IMR-90 (cell line): ENCODE measurements around the gene FNDC3B. TPM values are rescaled to one million over a fixed set of nuclear protein-coding genes. Genes with fewer than 3 reads are reported as not detected.

Experiments
- ATAC-seq: fragments of 200-7000 bp; cut with Tn5 transposase; 2 replicates; pipeline ENCODE4 v1.9.1; 2020; ENCODE audit warnings: low read depth, mild to moderate bottlenecking, moderate library complexity
- BruUV-seq: library from RNA; stranded (reverse); fragments of 400-500 nt; replicated peaks from 2 replicates; lab custom pipeline; 2021; lab: Mats Ljungman, UMichigan
- CTCF ChIA-PET: fragments of 300-600 bp; formaldehyde crosslinking; extraction: SDS; loops from one replicate; lab custom pipeline; 2021; ENCODE audit warnings: antibody characterized with exemption; lab: Yijun Ruan, JAX
- POLR2A ChIA-PET: fragments of 300-600 bp; sonication (Branson Sonifier 250); formaldehyde crosslinking; loops from one replicate; lab custom pipeline; 2022; ENCODE audit warnings: antibody characterized with exemption; ENCODE audit not compliant: unreplicated experiment; lab: Charles Lee
- DNase-seq: peaks from one replicate; pipeline ENCODE4 v3.0.0; 2013
- H2AFZ ChIP-seq: replicated peaks from 2 replicates; pipeline ENCODE3; 2013; ENCODE audit warnings: low read length, mild to moderate bottlenecking; ENCODE audit not compliant: poor library complexity
- H2AK5ac ChIP-seq: 2 replicates; pipeline ENCODE4 v1.6.1; 2013; ENCODE audit warnings: low read depth, low read length, inconsistent platforms
- H2AK9ac ChIP-seq: replicated peaks from 2 replicates; pipeline ENCODE3; 2013; ENCODE audit warnings: mild to moderate bottlenecking, low read depth, low read length, moderate library complexity; ENCODE audit not compliant: poor library complexity
- H2BK120ac ChIP-seq: 2 replicates; pipeline ENCODE4 v1.6.1; 2013; ENCODE audit warnings: low read depth, low read length, inconsistent platforms
- H2BK15ac ChIP-seq: 3 replicates; pipeline ENCODE4 v1.6.1; 2013; ENCODE audit warnings: low read depth, low read length, inconsistent platforms
- H2BK20ac ChIP-seq: 2 replicates; pipeline ENCODE4 v1.6.1; 2013; ENCODE audit warnings: low read depth, mild to moderate bottlenecking, inconsistent platforms, low read length, moderate library complexity
- H2BK5ac ChIP-seq: 2 replicates; pipeline ENCODE4 v1.6.1; 2013; ENCODE audit warnings: mild to moderate bottlenecking, low read depth, low read length, inconsistent platforms; ENCODE audit not compliant: poor library complexity, severe bottlenecking
- H3K14ac ChIP-seq: replicated peaks from 2 replicates; pipeline ENCODE4 v1.6.1; 2013; ENCODE audit warnings: low read depth, low read length, inconsistent platforms
- H3K18ac ChIP-seq: 2 replicates; pipeline ENCODE4 v1.6.1; 2013; ENCODE audit warnings: low read depth, low read length, control low read depth
- H3K23ac ChIP-seq: 2 replicates; pipeline ENCODE4 v1.6.1; 2013; ENCODE audit warnings: low read depth, low read length, inconsistent platforms
- H3K27ac ChIP-seq: 2 replicates; pipeline ENCODE4 v1.5.1; 2013; ENCODE audit warnings: mild to moderate bottlenecking, control low read depth, low read length; ENCODE audit not compliant: insufficient read depth
- H3K27me3 ChIP-seq: 2 replicates; pipeline ENCODE4 v1.6.1; 2013; ENCODE audit warnings: low read length; ENCODE audit not compliant: control insufficient read depth, insufficient read depth
- H3K36me3 ChIP-seq: 2 replicates; pipeline ENCODE4 v1.6.1; 2013; ENCODE audit warnings: low read length, mixed read lengths; ENCODE audit not compliant: control insufficient read depth, insufficient read depth
- H3K4ac ChIP-seq: 2 replicates; pipeline ENCODE4 v1.6.1; 2013; ENCODE audit warnings: low read depth, low read length, inconsistent platforms
- H3K4me1 ChIP-seq: 2 replicates; pipeline ENCODE4 v1.6.1; 2013; ENCODE audit warnings: low read length, mixed read lengths; ENCODE audit not compliant: control insufficient read depth, insufficient read depth
- H3K4me2 ChIP-seq: 2 replicates; pipeline ENCODE4 v1.6.1; 2013; ENCODE audit warnings: low read depth, mild to moderate bottlenecking, control low read depth, low read length, moderate library complexity
- H3K4me3 ChIP-seq: 2 replicates; pipeline ENCODE4 v1.5.1; 2013; ENCODE audit warnings: low read depth, mild to moderate bottlenecking, control low read depth, low read length, moderate library complexity; ENCODE audit not compliant: insufficient read depth
- H3K56ac ChIP-seq: 2 replicates; pipeline ENCODE4 v1.6.1; 2013; ENCODE audit warnings: low read length, inconsistent platforms; ENCODE audit not compliant: insufficient read depth; ENCODE audit errors: extremely low read depth
- H3K79me1 ChIP-seq, 2 experiments: 2 replicates each; pipeline ENCODE4 v1.6.1; 2013; ENCODE audit warnings: low read length in 2 of 2, inconsistent platforms in 1 of 2, low read depth in 1 of 2
- H3K9ac ChIP-seq: 2 replicates; pipeline ENCODE4 v1.6.1; 2013; ENCODE audit warnings: low read depth, low read length, control low read depth
- H3K9me1 ChIP-seq: 2 replicates; pipeline ENCODE4 v1.6.1; 2013; ENCODE audit warnings: low read length, inconsistent platforms; ENCODE audit not compliant: insufficient read depth
- H3K9me3 ChIP-seq: 2 replicates; pipeline ENCODE4 v1.6.1; 2013; ENCODE audit warnings: low read length; ENCODE audit not compliant: control insufficient read depth, insufficient read depth
- H4K20me1 ChIP-seq: 2 replicates; pipeline ENCODE4 v1.6.1; 2013; ENCODE audit warnings: low read length, inconsistent platforms; ENCODE audit not compliant: insufficient read depth
- H4K5ac ChIP-seq: 2 replicates; pipeline ENCODE4 v1.6.1; 2013; ENCODE audit warnings: mild to moderate bottlenecking, low read depth, low read length, control low read depth
- H4K8ac ChIP-seq, 2 experiments: 2 replicates each; pipeline ENCODE4 v1.6.1; 2013; ENCODE audit warnings: low read depth in 2 of 2, low read length in 2 of 2, control low read depth in 1 of 2, inconsistent platforms in 1 of 2
- H4K91ac ChIP-seq: 2 replicates; pipeline ENCODE4 v1.6.1; 2013; ENCODE audit warnings: low read depth, low read length, inconsistent platforms; ENCODE audit not compliant: insufficient read depth
- BHLHE40 ChIP-seq: fragments of 150-350 bp; IDR thresholded peaks from 2 replicates; pipeline ENCODE4 v1.6.1; 2016; ENCODE audit warnings: mild to moderate bottlenecking, low read depth, low read length
- CEBPB ChIP-seq: IDR thresholded peaks from 2 replicates; pipeline ENCODE4 v1.6.1; 2012; ENCODE audit warnings: low read depth, low read length, improper control_type of control experiment
- CHD1 ChIP-seq: IDR thresholded peaks from 2 replicates; pipeline ENCODE4 v1.6.1; 2012; ENCODE audit warnings: low read depth, low read length, improper control_type of control experiment
- ELK1 ChIP-seq: fragments of 150-350 bp; IDR thresholded peaks from 2 replicates; pipeline ENCODE4 v1.6.1; 2016; ENCODE audit warnings: low read depth, mild to moderate bottlenecking, low read length, moderate library complexity, borderline replicate concordance
- FOS ChIP-seq: fragments of 150-350 bp; IDR thresholded peaks from 2 replicates; pipeline ENCODE4 v1.6.1; 2016; ENCODE audit warnings: low read depth, low read length
- MAFK ChIP-seq: IDR thresholded peaks from 2 replicates; pipeline ENCODE4 v1.6.1; 2012; ENCODE audit warnings: low read depth, low read length, improper control_type of control experiment
- MAZ ChIP-seq: IDR thresholded peaks from 2 replicates; pipeline ENCODE4 v1.6.1; 2012; ENCODE audit warnings: low read depth, mild to moderate bottlenecking, low read length, improper control_type of control experiment, moderate library complexity, borderline replicate concordance
- MXI1 ChIP-seq: IDR thresholded peaks from 2 replicates; pipeline ENCODE4 v1.6.1; 2012; ENCODE audit warnings: low read depth, mild to moderate bottlenecking, low read length, moderate library complexity, borderline replicate concordance
- NFE2L2 ChIP-seq: fragments of 150-350 bp; IDR thresholded peaks from 2 replicates; pipeline ENCODE4 v1.6.1; 2016; ENCODE audit warnings: low read depth, mild to moderate bottlenecking, low read length
- POLR2A ChIP-seq: IDR thresholded peaks from 2 replicates; pipeline ENCODE4 v1.6.1; 2012; ENCODE audit warnings: mild to moderate bottlenecking, low read depth, low read length
- RAD21 ChIP-seq: IDR thresholded peaks from 2 replicates; pipeline ENCODE4 v1.6.1; 2012; ENCODE audit warnings: low read length, improper control_type of control experiment
- RCOR1 ChIP-seq: IDR thresholded peaks from 2 replicates; pipeline ENCODE4 v1.6.1; 2012; ENCODE audit warnings: mild to moderate bottlenecking, low read length, improper control_type of control experiment; ENCODE audit not compliant: insufficient replicate concordance
- RFX5 ChIP-seq: IDR thresholded peaks from 2 replicates; pipeline ENCODE4 v1.8.0; 2012; ENCODE audit warnings: low read depth, mild to moderate bottlenecking, low read length, moderate library complexity
- SMC3 ChIP-seq: fragments of 150-350 bp; IDR thresholded peaks from 2 replicates; pipeline ENCODE4 v1.6.1; 2016; ENCODE audit warnings: low read depth, mild to moderate bottlenecking, antibody characterized with exemption, low read length, moderate library complexity
- USF2 ChIP-seq: fragments of 150-350 bp; IDR thresholded peaks from 2 replicates; pipeline ENCODE4 v1.6.1; 2017; ENCODE audit warnings: mild to moderate bottlenecking, antibody characterized with exemption, low read length, low read depth
- WGBS, 2 experiments: methylation state at CpG; one replicate each; pipeline versions ENCODE4 v1.1.5 to v1.1.7; 2013; ENCODE audit warnings: missing lambda C conversion rate in 2 of 2; ENCODE audit not compliant: insufficient read length in 1 of 2; ENCODE audit errors: extremely low coverage in 2 of 2; 5-methylcytosine and 5-hydroxymethylcytosine counted together
- dilution Hi-C: fragments of 300-500 bp; cut with HindIII; formaldehyde crosslinking; loops from one replicate; pipeline ENCODE4 v1.14.3; 2018; ENCODE audit warnings: low sequenced_read_pairs; ENCODE audit not compliant: unreplicated experiment
- in situ Hi-C: fragments of 300-500 bp; cut with MboI; formaldehyde crosslinking; loops from 3 replicates; pipeline ENCODE4 v1.14.3; 2019; ENCODE audit warnings: low sequenced_read_pairs, inconsistent platforms, mixed read lengths
- intact Hi-C: fragments of 100-400 bp; cut with micrococcal nuclease; formaldehyde crosslinking; loops from 2 replicates; pipeline ENCODE4 v1.10.0; 2022
- polyA plus RNA-seq, 3 experiments: library from polyadenylated mRNA; depleted of rRNA; stranded (reverse); fragments of >200 nt; gene quantifications; 2 replicates each; pipeline ENCODE4 v1.2.3, GENCODE V29; 2012; ENCODE audit warnings: low replicate concordance in 1 of 3
- total RNA-seq: library from RNA; depleted of rRNA; stranded (reverse); fragments of >200 nt; gene quantifications from 2 replicates; pipeline ENCODE4 v1.2.3, GENCODE V29; 2012
- TF ChIP-seq, protein P1 (sequence below): conservative IDR thresholded peaks from 2 replicates; pipeline ENCODE4 v1.5.1; 2012; ENCODE audit warnings: mild to moderate bottlenecking, low read depth, low read length, improper control_type of control experiment

FNDC3B gene
- total and polyA plus RNA-seq, 2 of the 4 experiments (the other 2 are of a cell fraction): 23.9 to 150 TPM

GRCh38 chr3:172076212-172076611 lies 36.8 kb downstream of the FNDC3B start:
- Histone ChIP-seq H2BK15ac (no peak overlapping the region), H2AK5ac (no peak overlapping the region), H3K27ac (no peak overlapping the region), H3K4me3 (no peak overlapping the region), H3K18ac (no peak overlapping the region), H3K4me1 (peaks cover 6% of the 10 kb centered on the region), H2AFZ (no peak overlapping the region), H3K79me1 (peaks cover 46 to 87% of the 10 kb centered on the region in 2 experiments), H4K91ac (no peak overlapping the region), H3K36me3 (peaks cover 12% of the 10 kb centered on the region), H3K9me1 (peaks cover 33% of the 10 kb centered on the region), H3K9me3 (no peaks in the 10 kb centered on the region), H2BK120ac (no peak overlapping the region), H3K9ac (no peak overlapping the region), H3K23ac (no peak overlapping the region), H3K4ac (no peak overlapping the region), H2AK9ac (no peak overlapping the region), H3K56ac (no peak overlapping the region), H2BK20ac (no peak overlapping the region), H4K5ac (no peak overlapping the region), H3K14ac (0 out of 2 replicates have a peak overlapping the region, but pooled peaks have one; percentile 48), H3K27me3 (no peaks in the 10 kb centered on the region), H4K8ac (no peak overlapping the region), H4K20me1 (peaks cover 92% of the 10 kb centered on the region), H3K4me2 (no peak overlapping the region), H2BK5ac (no peak overlapping the region)
- DNase-seq (no peak), ATAC-seq (no peak)
- in situ Hi-C loops: no loop called here
- no TSS peak for BruUV-seq
- TF ChIP-seq CEBPB (no peak), MAFK (no peak), RCOR1 (no peak), RAD21 (no peak), FOS (no peak), MAZ (no peak), CHD1 (no peak), USF2 (no peak), NFE2L2 (no peak), BHLHE40 (no peak), POLR2A (no peak), MXI1 (no peak), ELK1 (no peak), SMC3 (no peak), RFX5 (no peak)
- TF ChIP-seq, protein P1, sequence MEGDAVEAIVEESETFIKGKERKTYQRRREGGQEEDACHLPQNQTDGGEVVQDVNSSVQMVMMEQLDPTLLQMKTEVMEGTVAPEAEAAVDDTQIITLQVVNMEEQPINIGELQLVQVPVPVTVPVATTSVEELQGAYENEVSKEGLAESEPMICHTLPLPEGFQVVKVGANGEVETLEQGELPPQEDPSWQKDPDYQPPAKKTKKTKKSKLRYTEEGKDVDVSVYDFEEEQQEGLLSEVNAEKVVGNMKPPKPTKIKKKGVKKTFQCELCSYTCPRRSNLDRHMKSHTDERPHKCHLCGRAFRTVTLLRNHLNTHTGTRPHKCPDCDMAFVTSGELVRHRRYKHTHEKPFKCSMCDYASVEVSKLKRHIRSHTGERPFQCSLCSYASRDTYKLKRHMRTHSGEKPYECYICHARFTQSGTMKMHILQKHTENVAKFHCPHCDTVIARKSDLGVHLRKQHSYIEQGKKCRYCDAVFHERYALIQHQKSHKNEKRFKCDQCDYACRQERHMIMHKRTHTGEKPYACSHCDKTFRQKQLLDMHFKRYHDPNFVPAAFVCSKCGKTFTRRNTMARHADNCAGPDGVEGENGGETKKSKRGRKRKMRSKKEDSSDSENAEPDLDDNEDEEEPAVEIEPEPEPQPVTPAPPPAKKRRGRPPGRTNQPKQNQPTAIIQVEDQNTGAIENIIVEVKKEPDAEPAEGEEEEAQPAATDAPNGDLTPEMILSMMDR: no peak
- intact Hi-C loops: no loop called here
- dilution Hi-C loops: no loop called here
- no CpG with 5 or more reads among the region's 2 CpGs for WGBS, 2 experiments
- POLR2A ChIA-PET: no interaction called here
- CTCF ChIA-PET: no interaction called here
